WI38 (cell line): ENCODE measurements around the gene TYRP1.
A peak's percentile ranks its signal among the peaks of the same experiment; 100 is the strongest.

Experiments
- H3K4me3 ChIP-seq: 2 replicates; pipeline ENCODE4 v1.5.1; 2011; ENCODE audit warnings: low read depth, mild to moderate bottlenecking, control low read depth, low read length
- TF ChIP-seq, protein P1 (sequence below): IDR thresholded peaks from 2 replicates; pipeline ENCODE4 v1.5.1; 2012; ENCODE audit warnings: low read depth, mild to moderate bottlenecking, control low read depth, low read length

The TYRP1 gene

GRCh38 chr9:12696931-12697622 lies 3.9 kb downstream of the TYRP1 start:
- H3K4me3 ChIP-seq: no peak overlapping the region
- TF ChIP-seq, protein P1, sequence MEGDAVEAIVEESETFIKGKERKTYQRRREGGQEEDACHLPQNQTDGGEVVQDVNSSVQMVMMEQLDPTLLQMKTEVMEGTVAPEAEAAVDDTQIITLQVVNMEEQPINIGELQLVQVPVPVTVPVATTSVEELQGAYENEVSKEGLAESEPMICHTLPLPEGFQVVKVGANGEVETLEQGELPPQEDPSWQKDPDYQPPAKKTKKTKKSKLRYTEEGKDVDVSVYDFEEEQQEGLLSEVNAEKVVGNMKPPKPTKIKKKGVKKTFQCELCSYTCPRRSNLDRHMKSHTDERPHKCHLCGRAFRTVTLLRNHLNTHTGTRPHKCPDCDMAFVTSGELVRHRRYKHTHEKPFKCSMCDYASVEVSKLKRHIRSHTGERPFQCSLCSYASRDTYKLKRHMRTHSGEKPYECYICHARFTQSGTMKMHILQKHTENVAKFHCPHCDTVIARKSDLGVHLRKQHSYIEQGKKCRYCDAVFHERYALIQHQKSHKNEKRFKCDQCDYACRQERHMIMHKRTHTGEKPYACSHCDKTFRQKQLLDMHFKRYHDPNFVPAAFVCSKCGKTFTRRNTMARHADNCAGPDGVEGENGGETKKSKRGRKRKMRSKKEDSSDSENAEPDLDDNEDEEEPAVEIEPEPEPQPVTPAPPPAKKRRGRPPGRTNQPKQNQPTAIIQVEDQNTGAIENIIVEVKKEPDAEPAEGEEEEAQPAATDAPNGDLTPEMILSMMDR: no peak

- TF ChIP-seq, protein P1: no peak
- H3K4me3 ChIP-seq: no peak overlapping the region
Observed at GRCh38 chr9:12697719-12698118, 4.5 kb downstream of the TYRP1 start.

DNA sequence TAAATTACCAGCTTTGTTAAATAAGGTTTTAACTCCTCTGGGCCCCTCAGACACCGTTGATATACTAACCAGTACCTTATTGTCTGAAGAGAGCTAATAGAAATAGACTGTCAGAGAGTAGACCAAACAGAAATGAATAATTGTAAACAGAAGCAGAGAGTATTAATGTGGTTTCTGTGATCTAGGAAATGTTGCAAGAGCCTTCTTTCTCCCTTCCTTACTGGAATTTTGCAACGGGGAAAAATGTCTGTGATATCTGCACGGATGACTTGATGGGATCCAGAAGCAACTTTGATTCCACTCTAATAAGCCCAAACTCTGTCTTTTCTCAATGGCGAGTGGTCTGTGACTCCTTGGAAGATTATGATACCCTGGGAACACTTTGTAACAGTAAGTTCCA lies 5.1 kb downstream of the TYRP1 start:
- TF ChIP-seq, protein P1: no peak

GRCh38 chr9:12698986-12699385 lies 5.8 kb downstream of the TYRP1 start:
- no peak overlapping the region for H3K4me3 ChIP-seq
- TF ChIP-seq, protein P1: no peak

More for the DNA sequence above, 5.1 kb downstream of the TYRP1 start:
- no peak overlapping the region for H3K4me3 ChIP-seq

DNA sequence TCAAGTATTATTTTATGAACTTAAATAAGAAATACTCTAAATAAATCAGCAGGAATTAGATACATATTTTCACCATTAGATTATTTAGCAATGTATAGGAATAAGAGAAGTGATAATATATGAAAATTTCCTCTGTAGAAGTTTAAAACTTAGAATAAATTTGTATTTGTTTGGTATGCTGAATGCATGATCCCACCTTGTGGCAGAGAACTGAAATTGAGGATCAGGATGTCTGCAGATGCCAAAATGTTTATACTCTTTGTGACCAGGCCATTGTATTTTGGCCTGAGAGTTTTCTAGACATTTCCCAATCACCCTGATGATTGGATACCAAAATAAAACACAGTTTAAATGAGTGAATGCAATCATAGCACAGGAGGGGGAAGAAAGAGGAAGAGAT lies 6.3 kb downstream of the TYRP1 start:
- TF ChIP-seq, protein P1: 0 out of 2 replicates have a peak, but pooled peaks have one; percentile 16
- H3K4me3 ChIP-seq: no peak overlapping the region

DNA sequence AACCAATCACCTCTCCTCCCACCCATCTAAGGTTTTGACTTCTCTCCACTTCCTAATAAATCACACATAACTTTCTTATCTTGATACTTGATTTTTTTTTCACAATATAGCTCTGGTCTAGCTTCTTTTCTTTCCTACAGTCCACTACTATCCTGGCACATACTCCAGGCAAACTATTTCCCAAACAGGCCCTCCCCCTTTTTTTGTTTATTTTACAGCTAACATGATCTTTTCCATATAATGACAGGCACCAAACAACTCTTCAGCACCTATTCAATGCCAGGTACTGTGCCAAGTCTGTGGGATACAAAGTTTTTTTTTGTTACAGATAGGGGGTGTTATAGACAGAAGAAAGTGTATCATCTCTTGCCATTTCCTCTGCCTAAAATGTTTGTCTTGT lies 7.9 kb downstream of the TYRP1 start:
- TF ChIP-seq, protein P1: no peak
- no peak overlapping the region for H3K4me3 ChIP-seq

GRCh38 chr9:12702160-12702758 lies 9.1 kb downstream of the TYRP1 start:
- TF ChIP-seq, protein P1: peak; percentile 49
- H3K4me3 ChIP-seq: no peak overlapping the region
